Measurements from ENCODE around the gene RHOG. TPM values are rescaled to one million over a fixed set of nuclear protein-coding genes. Genes with fewer than 3 reads are reported as not detected.

Gene RHOG
- total RNA-seq, 1 experiment from 2014 or later, result 33.6 TPM

DNA sequence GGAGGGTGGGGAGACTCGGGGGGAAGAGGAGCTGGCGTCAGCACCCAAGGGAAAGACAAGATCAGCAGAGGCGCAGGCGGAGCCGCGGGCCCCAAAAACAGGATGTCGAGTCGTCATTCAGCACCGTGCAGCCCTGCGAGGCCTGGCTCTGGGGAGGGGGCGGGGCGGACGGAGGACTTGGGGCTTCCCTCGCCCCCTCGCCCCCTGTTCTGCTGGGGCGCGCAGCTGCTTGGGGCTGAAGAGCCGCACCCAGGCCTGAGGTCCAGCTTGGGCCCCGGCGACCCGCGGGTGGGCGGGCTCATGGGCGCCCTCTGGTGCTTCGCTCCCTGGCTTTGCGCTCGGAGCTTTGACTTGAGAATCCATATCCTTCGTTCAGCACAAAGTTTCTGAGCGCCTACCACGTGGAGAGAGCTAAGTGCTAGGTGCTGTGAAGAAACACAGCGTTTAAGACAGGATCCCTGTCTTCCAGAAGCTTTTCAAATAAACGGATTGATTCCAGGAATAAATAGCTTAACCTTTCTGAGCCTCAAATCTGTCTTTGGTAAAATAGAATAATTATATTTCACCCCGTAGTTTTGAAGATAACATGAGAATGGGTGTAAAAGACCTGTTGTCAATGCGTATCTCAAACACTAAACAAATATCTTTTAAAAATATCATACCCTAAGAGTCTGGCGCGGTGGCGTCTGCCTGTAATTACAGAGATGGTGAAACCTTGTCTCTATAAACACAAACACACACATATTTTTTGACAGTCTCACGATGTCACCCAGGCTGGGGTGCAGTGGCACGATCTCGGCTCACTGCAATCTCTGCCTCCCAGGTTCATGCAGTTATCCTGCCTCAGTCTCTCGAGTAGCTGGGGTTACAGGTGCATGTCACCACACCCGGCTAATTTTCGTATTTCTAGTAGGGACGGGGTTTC is 929 bp upstream of the RHOG start (continued):
- TF ChIP-seq, protein P1, sequence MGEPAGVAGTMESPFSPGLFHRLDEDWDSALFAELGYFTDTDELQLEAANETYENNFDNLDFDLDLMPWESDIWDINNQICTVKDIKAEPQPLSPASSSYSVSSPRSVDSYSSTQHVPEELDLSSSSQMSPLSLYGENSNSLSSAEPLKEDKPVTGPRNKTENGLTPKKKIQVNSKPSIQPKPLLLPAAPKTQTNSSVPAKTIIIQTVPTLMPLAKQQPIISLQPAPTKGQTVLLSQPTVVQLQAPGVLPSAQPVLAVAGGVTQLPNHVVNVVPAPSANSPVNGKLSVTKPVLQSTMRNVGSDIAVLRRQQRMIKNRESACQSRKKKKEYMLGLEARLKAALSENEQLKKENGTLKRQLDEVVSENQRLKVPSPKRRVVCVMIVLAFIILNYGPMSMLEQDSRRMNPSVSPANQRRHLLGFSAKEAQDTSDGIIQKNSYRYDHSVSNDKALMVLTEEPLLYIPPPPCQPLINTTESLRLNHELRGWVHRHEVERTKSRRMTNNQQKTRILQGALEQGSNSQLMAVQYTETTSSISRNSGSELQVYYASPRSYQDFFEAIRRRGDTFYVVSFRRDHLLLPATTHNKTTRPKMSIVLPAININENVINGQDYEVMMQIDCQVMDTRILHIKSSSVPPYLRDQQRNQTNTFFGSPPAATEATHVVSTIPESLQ (CRISPR knock-in tag; IDR thresholded peaks at IDR 0.05), result no peak
- 0 out of 2 replicates have a peak, but pooled peaks have one; percentile 35 for TF ChIP-seq FOXK1 (CRISPR knock-in tag; IDR thresholded peaks at IDR 0.05)
- TF ChIP-seq, protein P2, sequence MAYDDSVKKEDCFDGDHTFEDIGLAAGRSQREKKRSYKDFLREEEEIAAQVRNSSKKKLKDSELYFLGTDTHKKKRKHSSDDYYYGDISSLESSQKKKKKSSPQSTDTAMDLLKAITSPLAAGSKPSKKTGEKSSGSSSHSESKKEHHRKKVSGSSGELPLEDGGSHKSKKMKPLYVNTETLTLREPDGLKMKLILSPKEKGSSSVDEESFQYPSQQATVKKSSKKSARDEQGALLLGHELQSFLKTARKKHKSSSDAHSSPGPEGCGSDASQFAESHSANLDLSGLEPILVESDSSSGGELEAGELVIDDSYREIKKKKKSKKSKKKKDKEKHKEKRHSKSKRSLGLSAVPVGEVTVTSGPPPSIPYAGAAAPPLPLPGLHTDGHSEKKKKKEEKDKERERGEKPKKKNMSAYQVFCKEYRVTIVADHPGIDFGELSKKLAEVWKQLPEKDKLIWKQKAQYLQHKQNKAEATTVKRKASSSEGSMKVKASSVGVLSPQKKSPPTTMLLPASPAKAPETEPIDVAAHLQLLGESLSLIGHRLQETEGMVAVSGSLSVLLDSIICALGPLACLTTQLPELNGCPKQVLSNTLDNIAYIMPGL (CRISPR knock-in tag; IDR thresholded peaks at IDR 0.05), result 0 out of 2 replicates have a peak, but pooled peaks have one; percentile 45
- TF ChIP-seq NFE2L1 (CRISPR knock-in tag; IDR thresholded peaks at IDR 0.05), result 0 out of 2 replicates have a peak, but pooled peaks have one; percentile 16
- TF ChIP-seq ETV6 (CRISPR knock-in tag; IDR thresholded peaks at IDR 0.05), result peak; percentile 92
- no peak for TF ChIP-seq ZNF263 (CRISPR knock-in tag; IDR thresholded peaks at IDR 0.05; ENCODE audit: low read depth)
- 0 out of 2 replicates have a peak, but pooled peaks have one; percentile 21 for TF ChIP-seq ZNF219 (CRISPR knock-in tag; IDR thresholded peaks at IDR 0.05; ENCODE audit: borderline replicate concordance)

- CTCF ChIA-PET, result interaction anchor here (0.6 to 7.2 kb wide), 18 partner anchors 10 to 348 kb away, joined by 3 to 165 read pairs (median 7); partner anchors contain the start of genes NUP98, PGAP2 and STIM1
- ATAC-seq, result peak; percentile 23
- POLR2A ChIA-PET, result interaction anchor here (0.6 to 2.5 kb wide), 5 partner anchors 14 to 238 kb away, joined by 3 to 17 read pairs (median 4); partner anchors contain the start of gene STIM1
- H3K27me3 Mint-ChIP-seq (ENCODE audit: low read depth), result peaks cover 9% of the 10 kb centered on the region
- H3K4me1 Mint-ChIP-seq, result peaks cover 46% of the 10 kb centered on the region
- no peak for DNase-seq (ENCODE audit: low spot score)
- H3K27ac Mint-ChIP-seq, result peak overlapping the region; percentile 36; the same call in 1 of the 2 replicates
- H3K36me3 Mint-ChIP-seq, result no peaks in the 10 kb centered on the region
- H3K9me3 Mint-ChIP-seq, result no peaks in the 10 kb centered on the region
- peak overlapping the region; percentile 82 for H3K4me3 Mint-ChIP-seq
- TF ChIP-seq KAT7 (CRISPR knock-in tag; IDR thresholded peaks at IDR 0.05; ENCODE audit: borderline replicate concordance), result no peak
- TF ChIP-seq, protein P3, sequence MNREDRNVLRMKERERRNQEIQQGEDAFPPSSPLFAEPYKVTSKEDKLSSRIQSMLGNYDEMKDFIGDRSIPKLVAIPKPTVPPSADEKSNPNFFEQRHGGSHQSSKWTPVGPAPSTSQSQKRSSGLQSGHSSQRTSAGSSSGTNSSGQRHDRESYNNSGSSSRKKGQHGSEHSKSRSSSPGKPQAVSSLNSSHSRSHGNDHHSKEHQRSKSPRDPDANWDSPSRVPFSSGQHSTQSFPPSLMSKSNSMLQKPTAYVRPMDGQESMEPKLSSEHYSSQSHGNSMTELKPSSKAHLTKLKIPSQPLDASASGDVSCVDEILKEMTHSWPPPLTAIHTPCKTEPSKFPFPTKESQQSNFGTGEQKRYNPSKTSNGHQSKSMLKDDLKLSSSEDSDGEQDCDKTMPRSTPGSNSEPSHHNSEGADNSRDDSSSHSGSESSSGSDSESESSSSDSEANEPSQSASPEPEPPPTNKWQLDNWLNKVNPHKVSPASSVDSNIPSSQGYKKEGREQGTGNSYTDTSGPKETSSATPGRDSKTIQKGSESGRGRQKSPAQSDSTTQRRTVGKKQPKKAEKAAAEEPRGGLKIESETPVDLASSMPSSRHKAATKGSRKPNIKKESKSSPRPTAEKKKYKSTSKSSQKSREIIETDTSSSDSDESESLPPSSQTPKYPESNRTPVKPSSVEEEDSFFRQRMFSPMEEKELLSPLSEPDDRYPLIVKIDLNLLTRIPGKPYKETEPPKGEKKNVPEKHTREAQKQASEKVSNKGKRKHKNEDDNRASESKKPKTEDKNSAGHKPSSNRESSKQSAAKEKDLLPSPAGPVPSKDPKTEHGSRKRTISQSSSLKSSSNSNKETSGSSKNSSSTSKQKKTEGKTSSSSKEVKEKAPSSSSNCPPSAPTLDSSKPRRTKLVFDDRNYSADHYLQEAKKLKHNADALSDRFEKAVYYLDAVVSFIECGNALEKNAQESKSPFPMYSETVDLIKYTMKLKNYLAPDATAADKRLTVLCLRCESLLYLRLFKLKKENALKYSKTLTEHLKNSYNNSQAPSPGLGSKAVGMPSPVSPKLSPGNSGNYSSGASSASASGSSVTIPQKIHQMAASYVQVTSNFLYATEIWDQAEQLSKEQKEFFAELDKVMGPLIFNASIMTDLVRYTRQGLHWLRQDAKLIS (CRISPR knock-in tag; IDR thresholded peaks at IDR 0.05; ENCODE audit: borderline replicate concordance), result no peak
- TF ChIP-seq, protein P4, sequence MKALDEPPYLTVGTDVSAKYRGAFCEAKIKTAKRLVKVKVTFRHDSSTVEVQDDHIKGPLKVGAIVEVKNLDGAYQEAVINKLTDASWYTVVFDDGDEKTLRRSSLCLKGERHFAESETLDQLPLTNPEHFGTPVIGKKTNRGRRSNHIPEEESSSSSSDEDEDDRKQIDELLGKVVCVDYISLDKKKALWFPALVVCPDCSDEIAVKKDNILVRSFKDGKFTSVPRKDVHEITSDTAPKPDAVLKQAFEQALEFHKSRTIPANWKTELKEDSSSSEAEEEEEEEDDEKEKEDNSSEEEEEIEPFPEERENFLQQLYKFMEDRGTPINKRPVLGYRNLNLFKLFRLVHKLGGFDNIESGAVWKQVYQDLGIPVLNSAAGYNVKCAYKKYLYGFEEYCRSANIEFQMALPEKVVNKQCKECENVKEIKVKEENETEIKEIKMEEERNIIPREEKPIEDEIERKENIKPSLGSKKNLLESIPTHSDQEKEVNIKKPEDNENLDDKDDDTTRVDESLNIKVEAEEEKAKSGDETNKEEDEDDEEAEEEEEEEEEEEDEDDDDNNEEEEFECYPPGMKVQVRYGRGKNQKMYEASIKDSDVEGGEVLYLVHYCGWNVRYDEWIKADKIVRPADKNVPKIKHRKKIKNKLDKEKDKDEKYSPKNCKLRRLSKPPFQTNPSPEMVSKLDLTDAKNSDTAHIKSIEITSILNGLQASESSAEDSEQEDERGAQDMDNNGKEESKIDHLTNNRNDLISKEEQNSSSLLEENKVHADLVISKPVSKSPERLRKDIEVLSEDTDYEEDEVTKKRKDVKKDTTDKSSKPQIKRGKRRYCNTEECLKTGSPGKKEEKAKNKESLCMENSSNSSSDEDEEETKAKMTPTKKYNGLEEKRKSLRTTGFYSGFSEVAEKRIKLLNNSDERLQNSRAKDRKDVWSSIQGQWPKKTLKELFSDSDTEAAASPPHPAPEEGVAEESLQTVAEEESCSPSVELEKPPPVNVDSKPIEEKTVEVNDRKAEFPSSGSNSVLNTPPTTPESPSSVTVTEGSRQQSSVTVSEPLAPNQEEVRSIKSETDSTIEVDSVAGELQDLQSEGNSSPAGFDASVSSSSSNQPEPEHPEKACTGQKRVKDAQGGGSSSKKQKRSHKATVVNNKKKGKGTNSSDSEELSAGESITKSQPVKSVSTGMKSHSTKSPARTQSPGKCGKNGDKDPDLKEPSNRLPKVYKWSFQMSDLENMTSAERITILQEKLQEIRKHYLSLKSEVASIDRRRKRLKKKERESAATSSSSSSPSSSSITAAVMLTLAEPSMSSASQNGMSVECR (CRISPR knock-in tag; IDR thresholded peaks at IDR 0.05; ENCODE audit: borderline replicate concordance), result peak; percentile 11; the same call in 1 of the 2 replicates
- TF ChIP-seq, protein P5, sequence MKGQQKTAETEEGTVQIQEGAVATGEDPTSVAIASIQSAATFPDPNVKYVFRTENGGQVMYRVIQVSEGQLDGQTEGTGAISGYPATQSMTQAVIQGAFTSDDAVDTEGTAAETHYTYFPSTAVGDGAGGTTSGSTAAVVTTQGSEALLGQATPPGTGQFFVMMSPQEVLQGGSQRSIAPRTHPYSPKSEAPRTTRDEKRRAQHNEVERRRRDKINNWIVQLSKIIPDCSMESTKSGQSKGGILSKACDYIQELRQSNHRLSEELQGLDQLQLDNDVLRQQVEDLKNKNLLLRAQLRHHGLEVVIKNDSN (CRISPR knock-in tag; IDR thresholded peaks at IDR 0.05), result no peak
- TF ChIP-seq FOXP1 (CRISPR knock-in tag; IDR thresholded peaks at IDR 0.05; ENCODE audit: borderline replicate concordance), result 0 out of 2 replicates have a peak, but pooled peaks have one; percentile 4
- TF ChIP-seq, protein P1 (CRISPR knock-in tag; IDR thresholded peaks at IDR 0.05), result no peak
- TF ChIP-seq ZNF416 (CRISPR knock-in tag; IDR thresholded peaks at IDR 0.05), result no peak
- no peak for TF ChIP-seq MYBL2 (CRISPR knock-in tag; IDR thresholded peaks at IDR 0.05)
Measured at GRCh38 chr11:3840004-3840869, 522 bp downstream of the RHOG start.
